Tibial artery (tissue), 4 donors: ENCODE measurements around the gene ELK1.

ENCODE experiments used
- DNase-seq, 2 donors: peaks; one replicate each; pipeline ENCODE4 v3.0.0-alpha.2; 2019
- H3K27ac ChIP-seq, 2 donors: fragments of 200-600 bp; sonication (generic) in 1 of 2; 1 replicate in 1 of 2; 2 replicates in 1 of 2; pipeline ENCODE4 v1.5.1; 2018 to 2019; ENCODE audit warnings: mild to moderate bottlenecking in 1 of 2
- H3K27me3 ChIP-seq, 2 donors: fragments of 200-600 bp; sonication (generic) in 1 of 2; one replicate each; pipeline versions ENCODE4 v1.5.1 to v1.6.0; 2016 to 2019
- H3K36me3 ChIP-seq, 3 donors: fragments of 200-600 bp; sonication (generic) in 2 of 3; one replicate each; pipeline ENCODE4 v1.5.1; 2016 to 2019; ENCODE audit warnings: mild to moderate bottlenecking in 2 of 3
- H3K4me1 ChIP-seq, 4 donors: fragments of 200-600 bp; sonication (generic) in 2 of 4; 1 replicate in 3 of 4; 2 replicates in 1 of 4; pipeline ENCODE4 v1.5.1; 2016 to 2019
- H3K4me3 ChIP-seq, 2 donors: fragments of 200-600 bp; sonication (generic) in 1 of 2; 1 replicate in 1 of 2; 2 replicates in 1 of 2; pipeline ENCODE4 v1.5.1; 2018 to 2019; ENCODE audit warnings: mild to moderate bottlenecking in 2 of 2
- H3K9me3 ChIP-seq, 3 donors: fragments of 200-600 bp; sonication (generic) in 1 of 3; one replicate each; pipeline ENCODE4 v1.5.1; 2016 to 2019
- CTCF ChIP-seq, 2 experiments: fragments of 200-600 bp in 1 of 2; fragments of 450-650 bp in 1 of 2; IDR thresholded peaks; one replicate each; pipeline ENCODE4 v1.5.1; 2017 to 2019; ENCODE audit warnings: antibody characterized with exemption in 2 of 2, mild to moderate bottlenecking in 1 of 2, moderate library complexity in 1 of 2
- intact Hi-C: fragments of 100-400 bp; cut with DNase I; formaldehyde crosslinking; loops from one replicate; pipeline ENCODE4 v1.15.0; 2023; ENCODE audit warnings: low total_unique reads

ELK1 gene

GRCh38 chrX:47618923-47619485, 31.4 kb downstream of the ELK1 start:
- Histone ChIP-seq H3K4me1 (peaks cover 0 to 12% (median 5%) of the 10 kb centered on the region in 4 donors), H3K27ac (no peak overlapping the region), H3K4me3 (peak overlapping the region in 1 of 2 donors; percentile 43), H3K9me3 (no peaks in the 10 kb centered on the region), H3K27me3 (peaks cover 0 to 7% of the 10 kb centered on the region in 2 donors), H3K36me3 (no peaks in the 10 kb centered on the region)
- TF ChIP-seq CTCF (IDR thresholded peaks at IDR 0.05): no peak
- intact Hi-C loops: no loop called here
- no peak for DNase-seq

GRCh38 chrX:47614618-47615017, 35.7 kb downstream of the ELK1 start:
- Histone ChIP-seq H3K36me3 (no peaks in the 10 kb centered on the region), H3K9me3 (no peaks in the 10 kb centered on the region), H3K27me3 (no peaks in the 10 kb centered on the region), H3K4me1 (peaks cover 0 to 4% (median 4%) of the 10 kb centered on the region in 4 donors), H3K4me3 (no peak overlapping the region), H3K27ac (no peak overlapping the region)
- no peak for TF ChIP-seq CTCF (IDR thresholded peaks at IDR 0.05)
- DNase-seq: no peak
- intact Hi-C loops: no loop called here

- Histone ChIP-seq H3K27ac (no peak overlapping the region), H3K9me3 (no peaks in the 10 kb centered on the region), H3K4me1 (no peaks in the 10 kb centered on the region), H3K4me3 (no peak overlapping the region), H3K36me3 (no peaks in the 10 kb centered on the region), H3K27me3 (no peaks in the 10 kb centered on the region)
- intact Hi-C loops: no loop called here
- DNase-seq: no peak
- TF ChIP-seq CTCF (IDR thresholded peaks at IDR 0.05): no peak
Observed at GRCh38 chrX:47613082-47613481, 37.3 kb downstream of the ELK1 start.

GRCh38 chrX:47612418-47612817, 37.9 kb downstream of the ELK1 start:
- intact Hi-C loops: no loop called here
- H3K27me3 ChIP-seq: no peaks in the 10 kb centered on the region
- DNase-seq: no peak

GRCh38 chrX:47611926-47612325, 38.4 kb downstream of the ELK1 start:
- H3K9me3 ChIP-seq: no peaks in the 10 kb centered on the region
- no peak for DNase-seq
- H3K4me3 ChIP-seq: no peak overlapping the region
- H3K27ac ChIP-seq: no peak overlapping the region
- no peaks in the 10 kb centered on the region for H3K27me3 ChIP-seq
- intact Hi-C loops: no loop called here
- no peak for TF ChIP-seq CTCF (IDR thresholded peaks at IDR 0.05)
- no peaks in the 10 kb centered on the region for H3K4me1 ChIP-seq
- no peaks in the 10 kb centered on the region for H3K36me3 ChIP-seq

More at GRCh38 chrX:47612418-47612817, 37.9 kb downstream of the ELK1 start:
- no peaks in the 10 kb centered on the region for H3K4me1 ChIP-seq
- no peak overlapping the region for H3K27ac ChIP-seq
- TF ChIP-seq CTCF (IDR thresholded peaks at IDR 0.05): no peak
- no peak overlapping the region for H3K4me3 ChIP-seq
- no peaks in the 10 kb centered on the region for H3K36me3 ChIP-seq
- no peaks in the 10 kb centered on the region for H3K9me3 ChIP-seq

GRCh38 chrX:47611489-47611888, 38.9 kb downstream of the ELK1 start:
- Histone ChIP-seq H3K4me3 (no peak overlapping the region), H3K27me3 (no peaks in the 10 kb centered on the region), H3K27ac (no peak overlapping the region), H3K9me3 (no peaks in the 10 kb centered on the region), H3K4me1 (no peaks in the 10 kb centered on the region), H3K36me3 (no peaks in the 10 kb centered on the region)
- intact Hi-C loops: no loop called here
- TF ChIP-seq CTCF (IDR thresholded peaks at IDR 0.05): no peak
- no peak for DNase-seq
